ENCODE results near the gene SMIM43.
"Not testable (repeated sequence)": the region's sequence is repeated elsewhere in the genome, so short reads cannot be mapped to it uniquely, and the experiment has no call there.

SMIM43 gene

DNA sequence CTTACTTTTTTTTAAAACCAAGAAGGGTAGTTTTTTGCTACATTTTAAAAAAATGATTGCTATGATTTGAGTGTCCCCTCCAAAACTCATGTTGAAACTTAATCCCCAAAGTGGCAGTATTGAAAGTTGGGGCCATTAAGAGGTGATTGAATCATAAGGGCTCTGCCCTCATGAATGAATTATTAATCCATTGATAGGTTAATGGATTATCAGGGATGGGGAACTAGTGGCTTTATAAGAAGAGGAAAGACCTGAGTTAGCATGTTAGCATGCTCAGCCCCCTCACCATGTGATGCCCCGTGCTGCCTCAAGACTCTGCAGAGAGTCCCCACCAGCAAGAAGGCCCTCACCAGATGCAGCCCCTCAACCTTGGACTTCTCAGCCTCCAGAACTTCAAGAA, 31.0 kb downstream of the SMIM43 start:
- no peak for DNase-seq

DNA sequence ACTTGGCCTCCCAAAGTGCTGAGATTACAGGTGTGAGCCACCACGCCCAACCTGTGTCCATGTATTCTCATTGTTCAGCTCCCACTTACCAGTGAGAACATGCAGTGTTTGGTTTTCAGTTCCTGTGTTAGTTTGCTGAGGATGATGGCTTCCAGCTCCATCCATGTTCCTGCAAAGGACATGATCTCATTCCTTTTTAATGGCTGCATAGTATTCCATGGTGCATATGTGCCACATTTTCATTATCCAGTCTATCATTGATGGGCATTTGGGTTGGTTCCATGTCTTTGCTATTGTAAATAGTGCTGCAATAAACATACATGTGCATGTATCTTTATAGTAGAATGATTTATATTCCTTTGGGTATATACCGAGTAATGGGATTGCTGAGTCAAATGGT, 35.2 kb downstream of the SMIM43 start:
- not testable (repeated sequence) for DNase-seq

- DNase-seq: peak; percentile 91
Observed at GRCh38 chr4:121728798-121729226, 36.2 kb downstream of the SMIM43 start.

- DNase-seq: peak; percentile 95
Observed at GRCh38 chr4:121728066-121728465, 36.9 kb downstream of the SMIM43 start.

- DNase-seq: peak; percentile 77
Observed at GRCh38 chr4:121726642-121727268, 38.2 kb downstream of the SMIM43 start.

- no peak for DNase-seq
Observed at GRCh38 chr4:121724671-121725070, 40.3 kb downstream of the SMIM43 start.

DNA sequence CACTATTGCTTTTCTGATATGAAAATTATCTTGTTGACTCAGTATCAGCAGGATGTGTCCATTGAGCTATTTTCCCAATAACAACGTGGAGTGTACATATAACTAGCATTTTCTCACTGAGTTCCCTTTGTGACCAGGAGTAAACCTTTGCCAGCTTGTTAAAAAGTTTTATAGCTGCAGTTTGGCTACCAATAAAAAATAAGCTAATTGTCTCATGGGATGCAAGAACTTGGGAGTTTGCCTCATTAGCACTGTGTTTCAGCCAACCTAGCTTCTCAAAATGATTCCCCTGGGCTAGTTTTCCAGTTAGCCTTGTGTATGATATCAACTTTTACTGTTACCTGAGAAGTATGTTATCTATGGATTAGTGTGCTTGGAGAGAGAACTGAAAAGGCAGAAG, 43.3 kb downstream of the SMIM43 start:
- no peak for DNase-seq

- peak; percentile 94 for DNase-seq
Observed at GRCh38 chr4:121720109-121720508, 44.9 kb downstream of the SMIM43 start.

GRCh38 chr4:121717680-121718237, 47.2 kb downstream of the SMIM43 start:
- DNase-seq: peak; percentile 52

DNA sequence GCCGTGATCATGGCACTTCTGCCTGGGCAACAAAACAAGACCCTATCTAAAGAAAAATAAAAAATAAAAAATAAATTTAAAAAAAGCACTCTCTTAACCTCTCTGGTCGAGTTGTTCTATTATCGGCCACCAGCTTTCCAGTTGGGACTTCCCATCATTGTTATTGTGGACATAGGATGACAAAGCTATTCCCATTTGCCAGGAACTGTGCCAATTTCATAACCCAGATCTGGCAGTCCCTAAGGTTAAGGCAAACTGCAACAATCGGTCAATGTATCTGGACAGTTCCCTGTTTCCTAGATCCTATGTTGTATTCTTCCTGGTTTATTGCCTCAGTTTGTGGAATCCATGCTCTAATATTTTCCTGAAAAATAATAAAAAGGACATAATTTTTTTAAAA, 50.4 kb downstream of the SMIM43 start:
- DNase-seq: no peak

DNA sequence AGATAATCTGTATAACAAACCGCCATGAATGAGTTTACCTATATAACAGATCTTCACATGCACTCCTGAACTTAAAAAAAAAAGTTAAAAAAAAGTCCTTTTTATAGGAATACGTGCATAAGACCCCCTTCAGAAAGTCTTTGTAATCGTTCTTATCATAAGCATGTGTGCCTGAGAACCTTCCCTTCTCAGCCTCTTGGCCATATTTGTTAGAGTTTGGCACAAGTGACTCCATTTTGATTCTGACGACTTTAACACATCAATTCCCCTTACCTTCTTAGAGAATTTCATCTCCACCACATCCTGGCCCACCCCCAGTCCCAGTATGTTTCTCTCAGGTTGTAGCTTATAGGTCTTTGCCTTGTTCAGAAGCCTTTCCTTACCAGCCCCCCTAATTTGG, 52.2 kb downstream of the SMIM43 start:
- no peak for DNase-seq

- no peak for DNase-seq
Observed at GRCh38 chr4:121712001-121712651, 52.8 kb downstream of the SMIM43 start.

DNA sequence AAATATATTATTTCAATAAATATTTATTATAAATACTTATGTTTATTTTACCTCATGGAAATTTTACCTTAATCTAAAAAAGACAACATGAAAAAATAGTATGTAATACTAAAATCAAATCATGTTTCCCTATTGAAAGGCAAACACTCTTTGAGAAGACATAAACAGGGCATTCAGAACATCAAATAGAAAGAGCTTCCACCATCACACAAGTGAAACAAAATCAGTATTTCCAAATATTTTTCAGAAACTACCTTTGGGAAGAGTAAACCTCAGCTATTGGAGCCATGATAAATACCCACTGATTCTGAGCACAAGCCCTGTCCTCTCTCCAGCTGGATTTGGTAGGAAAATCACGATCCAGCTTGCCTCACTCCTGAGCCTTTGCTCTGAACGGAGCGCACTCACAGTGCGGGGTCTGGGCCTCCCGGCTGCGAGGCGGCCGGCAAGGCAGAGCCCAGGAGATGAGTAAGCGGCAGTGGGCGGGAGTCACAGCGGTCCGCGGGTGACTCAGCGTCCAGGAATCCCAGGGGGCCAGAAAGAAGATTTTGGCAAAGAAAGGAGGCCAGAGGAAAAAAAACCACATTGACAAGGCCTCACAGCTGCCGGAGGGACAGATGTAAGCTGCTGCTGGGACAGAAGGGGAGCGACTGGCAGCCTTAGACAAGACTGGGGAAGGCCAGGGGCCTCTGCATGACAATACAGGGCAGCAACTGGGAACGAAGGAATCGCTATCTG, 53.5 kb downstream of the SMIM43 start:
- DNase-seq: peak; percentile 98

- DNase-seq: no peak
Observed at GRCh38 chr4:121709766-121710405, 55.1 kb downstream of the SMIM43 start.

Measured in fibroblast of upper back skin (primary cell).